ENCODE data around the gene STC2. TPM values are rescaled to one million over a fixed set of nuclear protein-coding genes. Genes with fewer than 3 reads are reported as not detected.

STC2 gene
- total RNA-seq, 1 experiment from 2014 or later: 0.03 TPM

- in situ Hi-C loops (cut with HindIII; ENCODE audit: low sequenced_read_pairs): no loop called here
- DNase-seq (ENCODE audit: low spot score): no peak
Measured at GRCh38 chr5:173330338-173331206, 2.4 kb upstream of the STC2 start.

- no peak for DNase-seq (ENCODE audit: low spot score)
- in situ Hi-C loops (cut with HindIII; ENCODE audit: low sequenced_read_pairs): no loop called here
Measured at GRCh38 chr5:173329491-173330337, 1.5 kb upstream of the STC2 start.

GRCh38 chr5:173328844-173329490 lies 753 bp upstream of the STC2 start:
- in situ Hi-C loops (cut with HindIII; ENCODE audit: low sequenced_read_pairs): no loop called here
- DNase-seq (ENCODE audit: low spot score): no peak

GRCh38 chr5:173327084-173327947 lies 898 bp downstream of the STC2 start:
- in situ Hi-C loops (cut with HindIII; ENCODE audit: low sequenced_read_pairs): no loop called here
- DNase-seq (ENCODE audit: low spot score): no peak

- no peak for DNase-seq (ENCODE audit: low spot score)
- in situ Hi-C loops (cut with HindIII; ENCODE audit: low sequenced_read_pairs): no loop called here
Measured at GRCh38 chr5:173326501-173326960, 1.7 kb downstream of the STC2 start.

- DNase-seq (ENCODE audit: low spot score): no peak
- in situ Hi-C loops (cut with HindIII; ENCODE audit: low sequenced_read_pairs): no loop called here
Measured at GRCh38 chr5:173325091-173325698, 3.0 kb downstream of the STC2 start.

- no peak for DNase-seq (ENCODE audit: low spot score)
- in situ Hi-C loops (cut with HindIII; ENCODE audit: low sequenced_read_pairs): no loop called here
Measured at GRCh38 chr5:173324115-173325001, 3.9 kb downstream of the STC2 start.

GRCh38 chr5:173323799-173324114 lies 4.5 kb downstream of the STC2 start:
- in situ Hi-C loops (cut with HindIII; ENCODE audit: low sequenced_read_pairs): no loop called here
- DNase-seq (ENCODE audit: low spot score): no peak

GRCh38 chr5:173323106-173323798 lies 5.0 kb downstream of the STC2 start:
- in situ Hi-C loops (cut with HindIII; ENCODE audit: low sequenced_read_pairs): no loop called here
- no peak for DNase-seq (ENCODE audit: low spot score)

- in situ Hi-C loops (cut with HindIII; ENCODE audit: low sequenced_read_pairs): no loop called here
- no peak for DNase-seq (ENCODE audit: low spot score)
Measured at GRCh38 chr5:173321886-173322285, 6.3 kb downstream of the STC2 start.

GRCh38 chr5:173320259-173320658 lies 8.0 kb downstream of the STC2 start:
- no peak for DNase-seq (ENCODE audit: low spot score)
- in situ Hi-C loops (cut with HindIII; ENCODE audit: low sequenced_read_pairs): no loop called here

GRCh38 chr5:173319646-173320045 lies 8.6 kb downstream of the STC2 start:
- DNase-seq (ENCODE audit: low spot score): no peak
- in situ Hi-C loops (cut with HindIII; ENCODE audit: low sequenced_read_pairs): no loop called here

- no peak for DNase-seq (ENCODE audit: low spot score)
- in situ Hi-C loops (cut with HindIII; ENCODE audit: low sequenced_read_pairs): no loop called here
Measured at GRCh38 chr5:173318881-173319620, 9.2 kb downstream of the STC2 start.

GRCh38 chr5:173318330-173318729 lies 9.9 kb downstream of the STC2 start:
- DNase-seq (ENCODE audit: low spot score): no peak
- in situ Hi-C loops (cut with HindIII; ENCODE audit: low sequenced_read_pairs): no loop called here

- in situ Hi-C loops (cut with HindIII; ENCODE audit: low sequenced_read_pairs): no loop called here
- DNase-seq (ENCODE audit: low spot score): no peak
Measured at GRCh38 chr5:173317852-173318251, 10.4 kb downstream of the STC2 start.

GRCh38 chr5:173317091-173317730 lies 11.0 kb downstream of the STC2 start:
- in situ Hi-C loops (cut with HindIII; ENCODE audit: low sequenced_read_pairs): no loop called here
- DNase-seq (ENCODE audit: low spot score): no peak

Data from G401 (cell line).